Activated CD4-positive, CD25-positive, alpha-beta regulatory T cell treated with anti-CD3 and anti-CD28 coated beads, Interleukin-2, amount 50 U/mL, for 72 hours (primary cell): ENCODE measurements around the gene CEACAM7.

ENCODE experiments used
- DNase-seq: peaks from one replicate; pipeline ENCODE4 v3.0.0; 2021

Gene CEACAM7

GRCh38 chr19:41646589-41647204 is 41.4 kb downstream of the CEACAM7 start:
- peak; percentile 74 for DNase-seq

DNA sequence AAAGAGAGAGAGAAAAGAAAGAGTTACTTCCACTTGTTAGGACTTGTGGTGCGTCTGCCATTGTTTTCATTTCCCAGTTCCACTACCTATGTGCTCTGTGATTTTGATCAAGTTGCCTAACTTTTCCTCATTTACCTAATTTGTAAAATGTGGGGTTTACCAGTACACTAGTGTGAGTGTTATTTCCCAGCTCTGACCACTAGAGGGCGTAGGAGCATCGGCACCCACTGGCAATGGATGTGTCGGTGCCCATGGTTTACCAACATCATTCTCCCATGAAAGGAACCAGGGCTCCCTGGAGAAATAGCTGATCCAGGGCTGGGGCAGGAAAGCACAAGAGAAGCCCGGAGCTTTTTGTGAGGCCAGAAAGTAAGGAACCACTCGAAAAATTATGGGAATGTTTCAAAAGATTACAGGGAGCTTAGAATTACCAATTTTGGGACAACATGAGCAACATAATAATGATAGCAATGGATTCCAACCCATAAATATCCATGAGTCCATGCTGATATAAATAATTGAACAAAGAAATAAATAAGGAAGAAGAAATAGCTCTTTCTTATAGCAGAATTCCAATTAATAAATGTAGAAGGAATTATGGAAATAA is 46.1 kb downstream of the CEACAM7 start:
- DNase-seq = peak; percentile 70

DNA sequence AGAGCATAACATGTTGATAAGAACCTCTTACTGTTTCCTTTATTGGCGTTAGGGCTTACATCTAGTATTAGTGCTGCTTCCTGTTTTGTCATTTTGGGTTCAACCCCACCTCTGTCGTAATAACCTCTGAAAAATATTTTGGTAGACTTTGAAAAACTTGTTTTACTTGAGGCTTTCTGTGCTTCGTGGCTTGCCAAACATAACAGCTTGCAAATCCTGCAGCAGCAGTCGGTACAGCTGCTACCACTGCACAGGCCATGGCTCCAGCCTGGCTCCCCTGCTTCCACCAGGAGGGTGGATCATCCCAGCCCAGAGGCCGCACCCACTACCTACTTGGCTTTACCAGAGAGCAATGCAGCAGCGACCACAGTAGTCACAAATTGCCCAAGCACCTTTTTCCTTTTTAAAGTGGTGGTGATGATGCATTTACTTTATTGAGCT is 49.4 kb downstream of the CEACAM7 start:
- no peak for DNase-seq

DNA sequence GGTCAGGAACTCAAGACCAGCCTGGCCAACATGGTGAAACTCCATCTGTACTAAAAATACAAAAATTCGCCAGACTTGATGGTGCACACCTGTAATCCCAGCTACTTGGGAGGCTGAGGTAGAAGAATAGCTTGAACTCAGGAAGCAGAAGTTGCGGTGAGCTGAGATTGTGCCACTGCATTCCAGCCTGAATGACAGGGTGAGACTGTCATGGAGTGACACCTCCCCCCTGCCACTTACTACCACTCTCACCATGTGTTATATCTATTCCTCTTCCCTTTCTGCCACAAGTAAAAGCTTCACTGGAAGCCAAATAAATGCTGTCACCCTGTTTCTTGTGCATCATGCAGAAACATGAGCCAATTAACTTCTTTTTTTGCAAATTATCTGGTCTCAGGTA is 50.6 kb downstream of the CEACAM7 start:
- no peak for DNase-seq

GRCh38 chr19:41627966-41628675 is 59.9 kb downstream of the CEACAM7 start:
- no peak for DNase-seq

GRCh38 chr19:41626877-41627276 is 61.2 kb downstream of the CEACAM7 start, which contains the start of gene CEACAM4:
Gene CEACAM4 (minus strand): TSS chr19:41627074. CDS start chr19:41626963, 111 bp downstream.
- DNase-seq = no peak

DNA sequence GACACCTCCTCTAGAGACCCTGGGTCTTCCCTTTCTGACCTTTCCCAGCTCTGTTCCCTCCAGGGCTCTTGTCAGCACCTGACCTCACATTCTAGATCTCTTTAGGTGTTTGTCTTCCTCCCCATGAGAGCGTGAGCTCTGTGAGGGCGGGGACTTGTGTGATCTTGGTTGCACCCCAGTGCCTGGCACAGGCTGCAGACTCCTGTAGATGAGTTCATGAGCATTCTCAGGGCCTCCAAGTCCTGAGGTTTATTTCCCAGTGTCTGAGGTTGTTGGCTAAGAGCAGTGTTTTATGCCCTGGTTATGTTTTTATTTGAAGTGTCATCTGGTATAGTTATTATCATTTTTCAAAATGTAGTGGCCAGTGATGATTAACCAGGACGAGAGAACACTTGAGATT is 61.8 kb downstream of the CEACAM7 start:
- DNase-seq = no peak

GRCh38 chr19:41624937-41625336 is 63.1 kb downstream of the CEACAM7 start:
- no peak for DNase-seq

GRCh38 chr19:41624515-41624914 is 63.6 kb downstream of the CEACAM7 start:
- DNase-seq = no peak

DNA sequence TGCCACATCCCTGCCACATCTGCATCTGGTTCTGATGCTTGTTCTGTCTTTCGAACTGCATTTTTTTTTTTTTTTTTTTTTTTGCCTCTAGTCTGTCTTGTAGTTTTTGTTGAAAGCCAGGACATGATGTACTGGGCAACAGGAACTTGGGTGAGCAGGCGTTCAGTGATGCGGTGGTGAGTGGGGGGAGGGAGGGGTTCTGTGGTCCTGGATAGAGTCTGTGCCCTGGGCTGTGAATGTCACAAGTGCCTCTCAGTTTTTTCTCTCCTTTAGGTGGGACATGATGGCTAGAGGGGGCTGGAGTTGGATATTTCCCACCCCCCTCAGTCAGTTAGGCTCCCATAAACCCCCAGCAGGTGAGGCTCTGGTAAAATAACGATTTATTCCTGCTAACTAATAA is 64.7 kb downstream of the CEACAM7 start:
- DNase-seq = no peak
